Activated CD8-positive, alpha-beta memory T cell treated with anti-CD3 and anti-CD28 coated beads, Interleukin-2, amount 10 ng/mL, durations not matched to agents 7 days and 5 days (primary cell): ENCODE data around the gene MCTP2. TPM values are rescaled to one million over a fixed set of nuclear protein-coding genes. Genes with fewer than 3 reads are reported as not detected.
A peak's percentile ranks its signal among the peaks of the same experiment; 100 is the strongest.
"Not testable (repeated sequence)": the region's sequence is repeated elsewhere in the genome, so short reads cannot be mapped to it uniquely, and the experiment has no call there.

Experiments
- ATAC-seq: fragments of 150-1000 bp; cut with Tn5 transposase; one replicate; pipeline ENCODE4 v1.10.0; 2021; ENCODE audit warnings: moderate library complexity
- CTCF ChIA-PET: fragments of 350-600 bp; sonication (Branson Sonifier 250); formaldehyde crosslinking; loops from one replicate; lab custom pipeline; 2021; ENCODE audit warnings: antibody characterized with exemption; lab: Charles Lee
- DNase-seq: peaks from one replicate; pipeline ENCODE4 v3.0.0-alpha.2; 2020
- H3K27ac Mint-ChIP-seq: one replicate; pipeline ENCODE4 v1.8.0; 2021; ENCODE audit warnings: mild to moderate bottlenecking, mixed read lengths
- H3K27me3 Mint-ChIP-seq: one replicate; pipeline ENCODE4 v1.8.0; 2021; ENCODE audit warnings: mixed read lengths
- H3K36me3 Mint-ChIP-seq: one replicate; pipeline ENCODE4 v1.8.0; 2021; ENCODE audit warnings: mild to moderate bottlenecking, mixed read lengths
- H3K4me1 Mint-ChIP-seq: one replicate; pipeline ENCODE4 v1.8.0; 2021; ENCODE audit warnings: mixed read lengths
- H3K4me3 Mint-ChIP-seq: one replicate; pipeline ENCODE4 v1.8.0; 2021; ENCODE audit warnings: mild to moderate bottlenecking, moderate library complexity, mixed read lengths
- H3K9me3 Mint-ChIP-seq: one replicate; pipeline ENCODE4 v1.8.0; 2022; ENCODE audit warnings: low read depth, mixed read lengths
- total RNA-seq, 2 experiments: library from RNA; stranded (reverse); gene quantifications; one replicate each; pipeline ENCODE4 v1.2.3, GENCODE V29; 2021

The MCTP2 gene
- total RNA-seq, 2 experiments from 2014 or later = 67.2 to 83.8 TPM

GRCh38 chr15:94239474-94239873 lies 8.1 kb downstream of the MCTP2 start:
- H3K9me3 Mint-ChIP-seq = no peaks in the 10 kb centered on the region
- H3K27me3 Mint-ChIP-seq = no peaks in the 10 kb centered on the region
- peaks cover 74% of the 10 kb centered on the region for H3K4me1 Mint-ChIP-seq
- DNase-seq (no peak), ATAC-seq (no peak)
- CTCF ChIA-PET = interaction anchor here (0.8 to 5.2 kb wide), 7 partner anchors 10 to 85 kb away, joined by 4 to 31 read pairs (median 5); no protein-coding TSS in a partner anchor
- no peak overlapping the region for H3K4me3 Mint-ChIP-seq
- peaks cover 44% of the 10 kb centered on the region for H3K36me3 Mint-ChIP-seq
- peak overlapping the region; percentile 74 for H3K27ac Mint-ChIP-seq

GRCh38 chr15:94240480-94240879 lies 9.1 kb downstream of the MCTP2 start:
- H3K4me3 Mint-ChIP-seq = no peak overlapping the region
- CTCF ChIA-PET = interaction anchor here (1.8 to 5.2 kb wide), 4 partner anchors 8 to 84 kb away, joined by 6 to 31 read pairs (median 8); partner anchors contain the start of gene MCTP2
- ATAC-seq (no peak), DNase-seq (no peak)
- peaks cover 36% of the 10 kb centered on the region for H3K36me3 Mint-ChIP-seq
- no peaks in the 10 kb centered on the region for H3K9me3 Mint-ChIP-seq
- H3K27ac Mint-ChIP-seq = no peak overlapping the region
- peaks cover 65% of the 10 kb centered on the region for H3K4me1 Mint-ChIP-seq
- H3K27me3 Mint-ChIP-seq = no peaks in the 10 kb centered on the region

GRCh38 chr15:94242257-94242656 lies 10.9 kb downstream of the MCTP2 start:
- no peak for ATAC-seq
- peak overlapping the region; percentile 54 for H3K27ac Mint-ChIP-seq
- no peaks in the 10 kb centered on the region for H3K27me3 Mint-ChIP-seq
- H3K9me3 Mint-ChIP-seq = no peaks in the 10 kb centered on the region
- H3K36me3 Mint-ChIP-seq = peaks cover 35% of the 10 kb centered on the region
- H3K4me3 Mint-ChIP-seq = no peak overlapping the region
- H3K4me1 Mint-ChIP-seq = peaks cover 56% of the 10 kb centered on the region
- CTCF ChIA-PET = interaction anchor here (0.9 to 5.2 kb wide), 3 partner anchors 10 to 82 kb away, joined by 4 to 31 read pairs (median 10); partner anchors contain the start of gene MCTP2
- DNase-seq = no peak

DNA sequence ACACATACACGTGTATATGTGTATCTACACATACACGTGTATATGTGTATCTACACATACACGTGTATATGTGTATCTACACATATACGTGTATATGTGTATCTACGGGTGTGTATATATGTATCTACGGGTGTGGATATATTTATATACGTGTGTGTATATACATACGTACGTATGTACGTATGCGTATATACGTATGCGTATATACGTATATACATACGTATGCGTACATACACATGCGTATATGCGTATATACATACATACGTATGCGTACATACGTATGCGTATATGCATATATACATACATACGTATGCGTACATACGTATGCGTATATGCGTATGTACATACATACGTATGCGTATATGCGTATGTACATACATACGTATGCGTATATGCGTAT lies 11.6 kb downstream of the MCTP2 start:
- H3K9me3 Mint-ChIP-seq, H3K27me3 Mint-ChIP-seq, DNase-seq, H3K4me3 Mint-ChIP-seq, ATAC-seq, CTCF ChIA-PET, H3K27ac Mint-ChIP-seq: not testable (repeated sequence)
- peaks cover 53% of the 10 kb centered on the region for H3K4me1 Mint-ChIP-seq
- peaks cover 35% of the 10 kb centered on the region for H3K36me3 Mint-ChIP-seq

- no peak for DNase-seq
- H3K9me3 Mint-ChIP-seq = no peaks in the 10 kb centered on the region
- no peak overlapping the region for H3K4me3 Mint-ChIP-seq
- ATAC-seq = no peak
- CTCF ChIA-PET = no interaction called here
- H3K36me3 Mint-ChIP-seq = peaks cover 38% of the 10 kb centered on the region
- H3K4me1 Mint-ChIP-seq = peaks cover 53% of the 10 kb centered on the region
- no peaks in the 10 kb centered on the region for H3K27me3 Mint-ChIP-seq
- no peak overlapping the region for H3K27ac Mint-ChIP-seq
These were observed 12.1 kb downstream of the MCTP2 start for GRCh38 chr15:94243418-94243817.

DNA sequence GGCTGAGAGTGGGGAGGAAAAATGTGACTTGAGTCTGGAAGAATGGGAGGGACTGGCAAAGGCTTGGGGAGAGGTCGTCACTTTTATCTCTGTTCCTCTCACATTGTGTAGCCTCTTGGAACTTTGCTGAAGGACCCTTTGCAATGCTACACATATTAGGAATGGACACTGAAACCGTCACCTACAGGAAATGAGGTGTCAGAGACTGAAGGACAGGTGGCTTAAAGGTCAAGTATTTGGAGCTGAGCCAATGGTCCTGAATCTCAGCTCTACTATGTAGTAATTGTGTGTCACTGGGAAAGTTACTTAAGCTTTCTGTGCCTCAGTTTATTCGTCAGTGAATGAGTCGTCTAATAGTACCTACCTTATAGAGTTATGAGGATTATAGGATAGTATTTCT lies 14.7 kb downstream of the MCTP2 start:
- DNase-seq (no peak), ATAC-seq (no peak)
- no peaks in the 10 kb centered on the region for H3K27me3 Mint-ChIP-seq
- H3K9me3 Mint-ChIP-seq = no peaks in the 10 kb centered on the region
- CTCF ChIA-PET = interaction anchor here (1.2 kb wide), 1 partner anchor 77 kb away, joined by 3 read pairs; no protein-coding TSS in a partner anchor
- peaks cover 37% of the 10 kb centered on the region for H3K4me1 Mint-ChIP-seq
- H3K36me3 Mint-ChIP-seq = peaks cover 49% of the 10 kb centered on the region
- no peak overlapping the region for H3K27ac Mint-ChIP-seq
- no peak overlapping the region for H3K4me3 Mint-ChIP-seq

DNA sequence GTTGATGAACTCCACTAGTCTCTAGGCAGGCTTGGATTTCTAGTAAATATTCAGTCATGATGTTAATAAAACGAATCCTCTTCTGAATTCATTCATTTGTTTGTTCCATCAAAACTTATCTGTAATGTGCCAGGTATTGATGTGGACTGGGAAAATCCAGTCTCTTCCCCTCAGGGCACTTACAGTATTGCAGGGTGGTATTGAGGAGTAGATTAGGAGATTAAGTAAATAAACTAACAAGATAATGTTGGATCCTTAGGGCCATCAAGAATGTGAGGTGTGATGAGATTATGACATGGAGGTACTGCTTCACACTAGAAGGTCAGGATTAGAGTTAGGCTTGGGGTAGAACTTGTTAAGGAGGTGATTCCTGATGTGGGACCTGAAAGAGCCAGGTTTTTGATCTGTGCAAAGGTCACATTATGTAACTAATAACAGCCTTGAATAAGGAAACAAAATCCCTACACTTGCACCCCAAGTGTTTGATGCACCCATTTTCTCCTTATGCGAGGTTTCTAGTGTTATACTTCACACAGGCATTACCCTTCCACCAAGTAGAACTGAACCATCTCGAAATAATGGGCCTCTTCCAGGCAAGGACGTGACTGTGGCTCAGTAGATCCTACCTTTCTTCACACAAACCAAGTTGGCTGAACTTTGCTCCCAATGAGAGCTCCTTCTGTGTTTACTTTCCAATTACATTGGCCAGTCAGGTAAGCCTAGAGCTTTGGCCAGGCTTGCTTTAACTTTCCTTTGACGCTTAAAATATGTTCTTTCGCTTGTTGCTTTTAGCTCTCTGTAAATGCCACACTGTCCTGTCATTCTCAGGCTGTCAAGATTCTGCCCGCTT lies 16.7 kb downstream of the MCTP2 start:
- no peak overlapping the region for H3K27ac Mint-ChIP-seq
- no peak for ATAC-seq
- CTCF ChIA-PET = interaction anchor here (1.2 to 1.5 kb wide), 2 partner anchors 10 to 15 kb away, joined by 3 to 7 read pairs; no protein-coding TSS in a partner anchor

GRCh38 chr15:94250801-94251200 lies 19.4 kb downstream of the MCTP2 start:
- Mint-ChIP-seq H3K9me3 (peaks cover 3% of the 10 kb centered on the region), H3K4me3 (no peak overlapping the region), H3K27ac (no peak overlapping the region), H3K27me3 (no peaks in the 10 kb centered on the region), H3K36me3 (peaks cover 77% of the 10 kb centered on the region), H3K4me1 (peaks cover 50% of the 10 kb centered on the region)
- CTCF ChIA-PET = no interaction called here
- ATAC-seq (no peak), DNase-seq (no peak)

More for the DNA sequence above, 16.7 kb downstream of the MCTP2 start:
- Mint-ChIP-seq H3K4me1 (peaks cover 36% of the 10 kb centered on the region), H3K27me3 (no peaks in the 10 kb centered on the region), H3K36me3 (peaks cover 60% of the 10 kb centered on the region), H3K9me3 (peaks cover 3% of the 10 kb centered on the region), H3K4me3 (no peak overlapping the region)
- DNase-seq = no peak

DNA sequence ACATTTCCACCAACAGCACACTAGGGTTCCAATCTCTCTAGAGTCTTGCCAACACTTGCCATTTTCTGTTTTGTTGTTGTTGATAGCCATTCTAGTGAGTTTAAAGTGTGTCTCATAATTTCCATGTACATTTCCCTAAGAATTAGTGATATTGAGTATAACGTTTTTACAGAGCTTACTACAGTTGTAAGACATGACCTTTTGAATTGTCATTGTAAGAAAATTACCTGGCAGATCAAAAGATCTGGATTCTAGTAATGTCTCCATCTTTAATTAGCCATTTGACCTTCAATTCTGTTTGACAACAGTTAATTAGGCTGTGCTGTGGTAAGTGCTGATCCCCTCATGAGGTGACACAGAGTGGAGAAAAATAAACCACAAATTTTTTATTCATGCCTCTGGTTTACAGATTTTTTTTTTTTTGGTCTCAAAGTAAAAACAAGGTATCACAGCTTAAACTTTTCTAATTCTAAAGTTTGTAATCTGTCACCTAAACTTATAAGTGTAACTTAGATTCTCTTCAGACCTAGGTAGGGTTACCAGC lies 20.9 kb downstream of the MCTP2 start:
- no peak overlapping the region for H3K4me3 Mint-ChIP-seq
- peaks cover 75% of the 10 kb centered on the region for H3K36me3 Mint-ChIP-seq
- CTCF ChIA-PET = interaction anchor here (1.1 to 1.5 kb wide), 3 partner anchors 14 to 132 kb away, joined by 3 to 4 read pairs (median 4); no protein-coding TSS in a partner anchor
- no peak for DNase-seq
- no peak overlapping the region for H3K27ac Mint-ChIP-seq
- peaks cover 54% of the 10 kb centered on the region for H3K4me1 Mint-ChIP-seq
- H3K27me3 Mint-ChIP-seq = no peaks in the 10 kb centered on the region
- peaks cover 3% of the 10 kb centered on the region for H3K9me3 Mint-ChIP-seq
- no peak for ATAC-seq

- H3K9me3 Mint-ChIP-seq = peaks cover 3% of the 10 kb centered on the region
- ATAC-seq (no peak), DNase-seq (no peak)
- H3K27ac Mint-ChIP-seq = peak overlapping the region; percentile 3
- CTCF ChIA-PET = interaction anchor here (0.8 to 1.9 kb wide), 6 partner anchors 10 to 133 kb away, joined by 3 to 6 read pairs (median 4); no protein-coding TSS in a partner anchor
- peak overlapping the region; percentile 4 for H3K4me3 Mint-ChIP-seq
- no peaks in the 10 kb centered on the region for H3K27me3 Mint-ChIP-seq
- peaks cover 53% of the 10 kb centered on the region for H3K4me1 Mint-ChIP-seq
- H3K36me3 Mint-ChIP-seq = peaks cover 69% of the 10 kb centered on the region
These were observed 21.6 kb downstream of the MCTP2 start for GRCh38 chr15:94252906-94253491.

DNA sequence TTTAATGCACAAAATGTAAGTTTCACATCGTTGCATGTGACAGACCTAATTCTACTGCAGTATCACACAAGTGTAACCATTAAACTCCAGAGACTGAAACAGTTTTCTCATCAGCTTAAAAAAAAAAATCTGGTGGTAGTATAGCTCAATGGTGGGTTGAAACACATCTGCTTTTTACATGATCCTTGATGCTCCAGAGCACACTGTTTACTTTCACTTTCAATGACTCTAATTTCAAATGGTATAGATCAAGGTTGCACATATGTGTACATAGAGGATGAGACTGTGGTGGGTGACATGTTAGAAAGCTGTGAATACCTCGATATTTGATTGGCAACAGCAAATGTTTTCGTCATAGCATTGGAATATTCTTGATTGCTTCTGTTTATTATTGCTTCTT lies 22.4 kb downstream of the MCTP2 start:
- peak overlapping the region; percentile 58 for H3K27ac Mint-ChIP-seq
- H3K4me1 Mint-ChIP-seq = peaks cover 57% of the 10 kb centered on the region

GRCh38 chr15:94255540-94255939 lies 24.2 kb downstream of the MCTP2 start:
- CTCF ChIA-PET = interaction anchor here (1.8 kb wide), 1 partner anchor 68 kb away, joined by 3 read pairs; no protein-coding TSS in a partner anchor
- peaks cover 64% of the 10 kb centered on the region for H3K4me1 Mint-ChIP-seq

More for the DNA sequence above, 22.4 kb downstream of the MCTP2 start:
- DNase-seq = no peak
- Mint-ChIP-seq H3K27me3 (no peaks in the 10 kb centered on the region), H3K9me3 (peaks cover 3% of the 10 kb centered on the region), H3K36me3 (peaks cover 69% of the 10 kb centered on the region), H3K4me3 (no peak overlapping the region)
- ATAC-seq = peak; percentile 76
- CTCF ChIA-PET = interaction anchor here (1.2 to 1.9 kb wide), 5 partner anchors 14 to 90 kb away, joined by 3 to 6 read pairs (median 3); no protein-coding TSS in a partner anchor

GRCh38 chr15:94256511-94256910 lies 25.1 kb downstream of the MCTP2 start:
- H3K4me3 Mint-ChIP-seq = no peak overlapping the region
- CTCF ChIA-PET = interaction anchor here (1.8 kb wide), 1 partner anchor 68 kb away, joined by 3 read pairs; no protein-coding TSS in a partner anchor

More at GRCh38 chr15:94255540-94255939, 24.2 kb downstream of the MCTP2 start:
- Mint-ChIP-seq H3K36me3 (peaks cover 68% of the 10 kb centered on the region), H3K9me3 (peaks cover 3% of the 10 kb centered on the region), H3K4me3 (no peak overlapping the region), H3K27me3 (no peaks in the 10 kb centered on the region), H3K27ac (no peak overlapping the region)
- no peak for DNase-seq
- no peak for ATAC-seq

More at GRCh38 chr15:94256511-94256910, 25.1 kb downstream of the MCTP2 start:
- Mint-ChIP-seq H3K27me3 (no peaks in the 10 kb centered on the region), H3K4me1 (peaks cover 67% of the 10 kb centered on the region), H3K36me3 (peaks cover 70% of the 10 kb centered on the region), H3K27ac (no peak overlapping the region), H3K9me3 (peaks cover 2% of the 10 kb centered on the region)
- ATAC-seq (no peak), DNase-seq (no peak)
